CD8-positive, alpha-beta memory T cell (primary cell): ENCODE results near the gene FBXO9. TPM values are rescaled to one million over a fixed set of nuclear protein-coding genes. Genes with fewer than 3 reads are reported as not detected.
"Not testable (repeated sequence)": the region's sequence is repeated elsewhere in the genome, so short reads cannot be mapped to it uniquely, and the experiment has no call there.

Source experiments
- CTCF ChIA-PET: fragments of 350-600 bp; sonication (Branson Sonifier 250); formaldehyde crosslinking; loops from one replicate; lab custom pipeline; 2021; ENCODE audit warnings: antibody characterized with exemption; lab: Charles Lee
- POLR2A ChIA-PET: fragments of 350-600 bp; sonication (Branson Sonifier 250); formaldehyde crosslinking; loops from one replicate; lab custom pipeline; 2021; ENCODE audit warnings: antibody characterized with exemption; lab: Charles Lee
- DNase-seq, 5 donors: peaks; one replicate each; pipeline versions ENCODE4 v3.0.0 to v3.0.0-alpha.2; 2020 to 2022; ENCODE audit warnings: mixed read lengths in 1 of 5
- H3K27ac ChIP-seq: one replicate; pipeline ENCODE4 v1.7.0; 2013; ENCODE audit warnings: low read depth, mild to moderate bottlenecking, low read length, moderate library complexity
- H3K27me3 ChIP-seq: 2 replicates; pipeline ENCODE4 v1.7.0; 2013; ENCODE audit warnings: low read length, mild to moderate bottlenecking; ENCODE audit not compliant: insufficient read depth, poor library complexity, severe bottlenecking
- H3K36me3 ChIP-seq: 2 replicates; pipeline ENCODE4 v1.7.0; 2013; ENCODE audit warnings: mild to moderate bottlenecking, low read length, moderate library complexity; ENCODE audit not compliant: insufficient read depth
- H3K4me1 ChIP-seq: 2 replicates; pipeline ENCODE4 v1.7.0; 2013; ENCODE audit warnings: mild to moderate bottlenecking, low read length, moderate library complexity; ENCODE audit not compliant: insufficient read depth
- H3K4me3 ChIP-seq: 2 replicates; pipeline ENCODE4 v1.7.0; 2013; ENCODE audit warnings: mild to moderate bottlenecking, low read length
- H3K9me3 ChIP-seq: 2 replicates; pipeline ENCODE4 v1.7.0; 2013; ENCODE audit warnings: mild to moderate bottlenecking, low read length
- H3K27ac Mint-ChIP-seq, 8 donors: one replicate each; pipeline ENCODE4 v1.8.0; 2020 to 2021; ENCODE audit warnings: mixed read lengths in 8 of 8, mild to moderate bottlenecking in 6 of 8, inconsistent platforms in 3 of 8, moderate library complexity in 3 of 8
- H3K27me3 Mint-ChIP-seq, 2 donors: one replicate each; pipeline ENCODE4 v1.8.0; 2020 to 2021; ENCODE audit warnings: mixed read lengths in 2 of 2, mild to moderate bottlenecking in 1 of 2, moderate library complexity in 1 of 2
- H3K36me3 Mint-ChIP-seq, 3 donors: one replicate each; pipeline ENCODE4 v1.8.0; 2020 to 2021; ENCODE audit warnings: mixed read lengths in 3 of 3, inconsistent platforms in 1 of 3, mild to moderate bottlenecking in 1 of 3
- H3K4me1 Mint-ChIP-seq, 3 donors: one replicate each; pipeline ENCODE4 v1.8.0; 2020 to 2021; ENCODE audit warnings: mixed read lengths in 3 of 3, inconsistent platforms in 1 of 3, mild to moderate bottlenecking in 1 of 3
- H3K4me3 Mint-ChIP-seq, 7 donors: one replicate each; pipeline ENCODE4 v1.8.0; 2020 to 2021; ENCODE audit warnings: mixed read lengths in 7 of 7, mild to moderate bottlenecking in 6 of 7, moderate library complexity in 4 of 7, inconsistent platforms in 2 of 7
- H3K9me3 Mint-ChIP-seq, 5 donors: one replicate each; pipeline ENCODE4 v1.8.0; 2020 to 2022; ENCODE audit warnings: mixed read lengths in 5 of 5, mild to moderate bottlenecking in 3 of 5, moderate library complexity in 2 of 5, inconsistent platforms in 1 of 5
- polyA plus RNA-seq: library from polyadenylated mRNA; unstranded; fragments of 300-500 nt; fragmentation: Illumina TruSeq; gene quantifications from one replicate; pipeline ENCODE4 v1.2.3, GENCODE V29; 2021
- total RNA-seq, 2 experiments: library from RNA; stranded (reverse); gene quantifications; one replicate each; pipeline ENCODE4 v1.2.3, GENCODE V29; 2021

Gene FBXO9
- total and polyA plus RNA-seq, 3 experiments from 2014 or later, result 57.3 to 71.2 (median 62.7) TPM

GRCh38 chr6:53048431-53049195, 16.6 kb upstream of the FBXO9 start:
- peak overlapping the region; percentile 14 for H3K4me3 ChIP-seq
- peak in 1 of 5 donors; percentile 39 for DNase-seq
- H3K4me1 ChIP-seq, result peaks cover 18% of the 10 kb centered on the region
- ChIA-PET POLR2A (no interaction called here), CTCF (interaction anchor here (0.7 to 1.4 kb wide), 6 partner anchors 9 to 51 kb away, joined by 3 to 4 read pairs (median 4); partner anchors contain the start of gene FBXO9)
- peaks cover 9 to 15% (median 12%) of the 10 kb centered on the region in 3 donors for H3K36me3 Mint-ChIP-seq
- H3K9me3 Mint-ChIP-seq, result no peaks in the 10 kb centered on the region
- peak overlapping the region; percentile 35 to 92 (median 76) for H3K4me3 Mint-ChIP-seq
- H3K27me3 ChIP-seq, result no peaks in the 10 kb centered on the region
- H3K27me3 Mint-ChIP-seq, result peaks cover 0 to 3% of the 10 kb centered on the region in 2 donors
- H3K4me1 Mint-ChIP-seq, result peaks cover 30 to 32% (median 31%) of the 10 kb centered on the region in 3 donors
- no peaks in the 10 kb centered on the region for H3K36me3 ChIP-seq
- no peak overlapping the region for H3K27ac ChIP-seq
- peak overlapping the region in 5 of 8 donors; percentile 40 to 89 (median 47) for H3K27ac Mint-ChIP-seq
- H3K9me3 ChIP-seq, result no peaks in the 10 kb centered on the region

- Mint-ChIP-seq H3K36me3 (peaks cover 9 to 20% (median 17%) of the 10 kb centered on the region in 3 donors), H3K27ac (peak overlapping the region in 2 of 8 donors; percentile 9 to 66)
Observed at GRCh38 chr6:53049415-53049814, 15.8 kb upstream of the FBXO9 start.

GRCh38 chr6:53052152-53052551, 13.1 kb upstream of the FBXO9 start:
- H3K27me3 Mint-ChIP-seq, H3K27me3 ChIP-seq, H3K27ac ChIP-seq, DNase-seq, H3K4me3 Mint-ChIP-seq, H3K4me3 ChIP-seq, CTCF ChIA-PET, H3K9me3 Mint-ChIP-seq, H3K9me3 ChIP-seq, POLR2A ChIA-PET, H3K36me3 ChIP-seq: not testable (repeated sequence)
- Mint-ChIP-seq H3K27ac (peak overlapping the region in 1 of 8 donors; percentile 9), H3K4me1 (peaks cover 29 to 51% (median 35%) of the 10 kb centered on the region in 3 donors), H3K36me3 (peaks cover 9 to 22% (median 16%) of the 10 kb centered on the region in 3 donors)
- peaks cover 18% of the 10 kb centered on the region for H3K4me1 ChIP-seq

More at GRCh38 chr6:53049415-53049814, 15.8 kb upstream of the FBXO9 start:
- H3K27ac ChIP-seq, result no peak overlapping the region
- POLR2A ChIA-PET, result no interaction called here
- Mint-ChIP-seq H3K9me3 (no peaks in the 10 kb centered on the region), H3K27me3 (peaks cover 0 to 3% of the 10 kb centered on the region in 2 donors), H3K4me1 (peaks cover 30 to 39% (median 31%) of the 10 kb centered on the region in 3 donors), H3K4me3 (peak overlapping the region in 2 of 7 donors; percentile 5 to 56)
- DNase-seq, result no peak
- H3K9me3 ChIP-seq, result no peaks in the 10 kb centered on the region
- H3K27me3 ChIP-seq, result no peaks in the 10 kb centered on the region
- H3K4me3 ChIP-seq, result no peak overlapping the region
- H3K4me1 ChIP-seq, result peaks cover 18% of the 10 kb centered on the region
- CTCF ChIA-PET, result interaction anchor here (1.1 to 1.3 kb wide), 2 partner anchors 11 to 16 kb away, joined by 4 read pairs; partner anchors contain the start of gene FBXO9
- no peaks in the 10 kb centered on the region for H3K36me3 ChIP-seq

GRCh38 chr6:53054532-53054931, 10.7 kb upstream of the FBXO9 start:
- CTCF ChIA-PET, result no interaction called here
- no peaks in the 10 kb centered on the region for H3K9me3 Mint-ChIP-seq
- H3K27me3 Mint-ChIP-seq, result no peaks in the 10 kb centered on the region

GRCh38 chr6:53055873-53056272, 9.3 kb upstream of the FBXO9 start:
- H3K27me3 Mint-ChIP-seq, result no peaks in the 10 kb centered on the region
- peaks cover 9 to 20% (median 16%) of the 10 kb centered on the region in 3 donors for H3K36me3 Mint-ChIP-seq
- CTCF ChIA-PET, result interaction anchor here (2.1 kb wide), 1 partner anchor 10 kb away, joined by 7 read pairs; the partner anchor contains the start of gene FBXO9
- no peaks in the 10 kb centered on the region for H3K9me3 ChIP-seq
- no peak overlapping the region for H3K27ac ChIP-seq
- H3K36me3 ChIP-seq, result no peaks in the 10 kb centered on the region
- peak overlapping the region in 1 of 7 donors; percentile 37 for H3K4me3 Mint-ChIP-seq
- POLR2A ChIA-PET, result no interaction called here
- no peaks in the 10 kb centered on the region for H3K9me3 Mint-ChIP-seq
- DNase-seq, result no peak
- H3K27ac Mint-ChIP-seq, result no peak overlapping the region
- no peak overlapping the region for H3K4me3 ChIP-seq
- peaks cover 43 to 65% (median 46%) of the 10 kb centered on the region in 3 donors for H3K4me1 Mint-ChIP-seq
- H3K27me3 ChIP-seq, result no peaks in the 10 kb centered on the region
- H3K4me1 ChIP-seq, result peaks cover 32% of the 10 kb centered on the region

More at GRCh38 chr6:53054532-53054931, 10.7 kb upstream of the FBXO9 start:
- peaks cover 9 to 22% (median 16%) of the 10 kb centered on the region in 3 donors for H3K36me3 Mint-ChIP-seq
- DNase-seq, result no peak
- H3K4me3 Mint-ChIP-seq, result no peak overlapping the region
- peaks cover 19% of the 10 kb centered on the region for H3K4me1 ChIP-seq
- no peak overlapping the region for H3K27ac Mint-ChIP-seq
- H3K4me3 ChIP-seq, result no peak overlapping the region
- H3K4me1 Mint-ChIP-seq, result peaks cover 30 to 52% (median 33%) of the 10 kb centered on the region in 3 donors
- H3K9me3 ChIP-seq, result no peaks in the 10 kb centered on the region
- POLR2A ChIA-PET, result no interaction called here
- no peaks in the 10 kb centered on the region for H3K36me3 ChIP-seq
- H3K27ac ChIP-seq, result no peak overlapping the region
- no peaks in the 10 kb centered on the region for H3K27me3 ChIP-seq

- Mint-ChIP-seq H3K27ac (no peak overlapping the region), H3K4me1 (peaks cover 47 to 69% (median 49%) of the 10 kb centered on the region in 3 donors), H3K36me3 (peaks cover 8 to 22% (median 16%) of the 10 kb centered on the region in 3 donors), H3K27me3 (no peaks in the 10 kb centered on the region), H3K9me3 (no peaks in the 10 kb centered on the region), H3K4me3 (peak overlapping the region in 1 of 7 donors; percentile 37)
- Histone ChIP-seq H3K27ac (no peak overlapping the region), H3K4me3 (no peak overlapping the region), H3K4me1 (peaks cover 35% of the 10 kb centered on the region), H3K9me3 (no peaks in the 10 kb centered on the region), H3K27me3 (no peaks in the 10 kb centered on the region), H3K36me3 (no peaks in the 10 kb centered on the region)
- POLR2A ChIA-PET, result no interaction called here
- no peak for DNase-seq
- CTCF ChIA-PET, result interaction anchor here (2.1 kb wide), 1 partner anchor 10 kb away, joined by 7 read pairs; the partner anchor contains the start of gene FBXO9
Observed at GRCh38 chr6:53056273-53056672, 8.9 kb upstream of the FBXO9 start.

- Histone ChIP-seq H3K36me3 (no peaks in the 10 kb centered on the region), H3K27me3 (no peaks in the 10 kb centered on the region), H3K27ac (no peak overlapping the region), H3K4me1 (peaks cover 41% of the 10 kb centered on the region), H3K9me3 (no peaks in the 10 kb centered on the region), H3K4me3 (no peak overlapping the region)
- no peaks in the 10 kb centered on the region for H3K27me3 Mint-ChIP-seq
- DNase-seq, result peak in 1 of 5 donors; percentile 37
- peaks cover 0 to 14% (median 7%) of the 10 kb centered on the region in 3 donors for H3K36me3 Mint-ChIP-seq
- H3K4me3 Mint-ChIP-seq, result peak overlapping the region in 5 of 7 donors; percentile 1 to 93 (median 56)
- CTCF ChIA-PET, result no interaction called here
- peak overlapping the region in 6 of 8 donors; percentile 0 to 38 (median 18) for H3K27ac Mint-ChIP-seq
- POLR2A ChIA-PET, result no interaction called here
- no peaks in the 10 kb centered on the region for H3K9me3 Mint-ChIP-seq
- H3K4me1 Mint-ChIP-seq, result peaks cover 52 to 76% (median 62%) of the 10 kb centered on the region in 3 donors
Observed at GRCh38 chr6:53058388-53059195, 6.6 kb upstream of the FBXO9 start.
